Memory B cell (primary cell): ENCODE results near the gene CYP27A1.
"Not testable (repeated sequence)": the region's sequence is repeated elsewhere in the genome, so short reads cannot be mapped to it uniquely, and the experiment has no call there.

Experiments used
- ATAC-seq: fragments of 150-1000 bp; cut with Tn5 transposase; 2 replicates; pipeline ENCODE4 v1.10.0; 2021; ENCODE audit warnings: low read depth, mild to moderate bottlenecking, moderate library complexity
- DNase-seq, 2 donors: peaks; one replicate each; pipeline ENCODE4 v3.0.0; 2022; ENCODE audit warnings: low spot score in 2 of 2
- H3K27ac Mint-ChIP-seq: one replicate; pipeline ENCODE4 v1.8.0; 2022; ENCODE audit warnings: mild to moderate bottlenecking, moderate library complexity, mixed read lengths
- H3K27me3 Mint-ChIP-seq: one replicate; pipeline ENCODE4 v1.8.0; 2022; ENCODE audit warnings: mixed read lengths
- H3K36me3 Mint-ChIP-seq: one replicate; pipeline ENCODE4 v1.8.0; 2022; ENCODE audit warnings: mild to moderate bottlenecking, mixed read lengths
- H3K4me1 Mint-ChIP-seq: one replicate; pipeline ENCODE4 v1.8.0; 2022; ENCODE audit warnings: mixed read lengths
- H3K4me3 Mint-ChIP-seq: one replicate; pipeline ENCODE4 v1.8.0; 2022; ENCODE audit warnings: mild to moderate bottlenecking, moderate library complexity, mixed read lengths
- H3K9me3 Mint-ChIP-seq: one replicate; pipeline ENCODE4 v1.8.0; 2022; ENCODE audit warnings: mixed read lengths

Gene CYP27A1

DNA sequence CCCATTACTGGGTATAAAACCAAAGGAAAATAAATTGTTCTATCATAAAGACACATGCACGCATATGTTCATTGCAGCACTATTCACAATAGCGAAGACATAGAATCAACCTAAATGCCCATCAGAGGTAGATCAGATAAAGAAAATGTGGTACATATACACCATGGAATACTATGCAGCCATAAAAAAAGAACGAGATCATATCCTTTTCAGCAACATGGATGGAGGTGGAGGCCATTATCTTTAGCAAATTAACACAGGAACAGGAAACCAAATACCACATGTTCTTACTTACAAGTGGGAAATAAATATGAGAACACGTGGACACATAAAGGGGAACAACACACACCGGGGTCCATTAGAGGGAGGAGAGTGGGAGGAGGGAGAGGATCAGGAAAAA, 62.4 kb downstream of the CYP27A1 start:
- not testable (repeated sequence) for DNase-seq, H3K4me3 Mint-ChIP-seq, H3K4me1 Mint-ChIP-seq, H3K9me3 Mint-ChIP-seq, H3K36me3 Mint-ChIP-seq, H3K27ac Mint-ChIP-seq, H3K27me3 Mint-ChIP-seq, ATAC-seq

DNA sequence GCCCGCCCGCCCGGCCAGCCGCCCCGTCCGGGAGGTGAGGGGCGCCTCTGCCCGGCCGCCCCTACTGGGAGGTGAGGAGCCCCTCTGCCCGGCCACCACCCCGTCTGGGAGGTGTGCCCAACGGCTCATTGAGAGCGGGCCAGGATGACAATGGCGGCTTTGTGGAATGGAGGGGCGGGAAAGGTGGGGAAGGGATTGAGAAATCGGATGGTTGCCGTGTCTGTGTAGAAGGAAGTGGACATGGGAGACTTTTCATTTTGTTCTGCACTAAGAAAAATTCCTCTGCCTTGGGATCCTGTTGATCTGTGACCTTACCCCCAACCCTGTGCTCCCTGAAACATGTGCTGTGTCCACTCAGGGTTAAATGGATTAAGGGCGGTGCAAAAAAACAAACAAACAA, 65.0 kb downstream of the CYP27A1 start:
- not testable (repeated sequence) for ATAC-seq, H3K36me3 Mint-ChIP-seq, H3K4me3 Mint-ChIP-seq, DNase-seq, H3K27ac Mint-ChIP-seq, H3K9me3 Mint-ChIP-seq, H3K4me1 Mint-ChIP-seq
- peaks cover 18% of the 10 kb centered on the region for H3K27me3 Mint-ChIP-seq

DNA sequence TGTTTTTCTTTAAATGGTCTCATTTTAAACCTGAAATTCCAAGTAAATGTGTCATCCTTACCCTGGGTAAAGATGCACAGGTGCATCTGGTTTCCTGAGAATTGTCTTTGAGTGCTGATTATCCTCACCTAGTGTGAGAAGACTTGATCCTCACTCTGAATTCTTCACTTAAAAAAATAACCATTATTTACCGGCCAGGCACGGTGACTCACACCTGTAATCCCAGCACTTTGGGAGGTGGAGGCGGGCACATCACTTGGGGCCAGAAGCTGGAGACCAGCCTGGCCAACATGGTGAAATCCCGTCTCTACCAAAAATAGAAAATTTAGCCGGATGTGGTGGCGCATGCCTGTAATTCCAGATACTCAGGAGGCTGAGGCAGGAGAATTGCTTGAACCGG, 67.8 kb downstream of the CYP27A1 start:
- H3K36me3 Mint-ChIP-seq: no peaks in the 10 kb centered on the region
- H3K27ac Mint-ChIP-seq: no peak overlapping the region
- DNase-seq: no peak
- H3K4me3 Mint-ChIP-seq: no peak overlapping the region
- peaks cover 7% of the 10 kb centered on the region for H3K4me1 Mint-ChIP-seq
- no peak for ATAC-seq
- no peaks in the 10 kb centered on the region for H3K9me3 Mint-ChIP-seq
- H3K27me3 Mint-ChIP-seq: peaks cover 26% of the 10 kb centered on the region

DNA sequence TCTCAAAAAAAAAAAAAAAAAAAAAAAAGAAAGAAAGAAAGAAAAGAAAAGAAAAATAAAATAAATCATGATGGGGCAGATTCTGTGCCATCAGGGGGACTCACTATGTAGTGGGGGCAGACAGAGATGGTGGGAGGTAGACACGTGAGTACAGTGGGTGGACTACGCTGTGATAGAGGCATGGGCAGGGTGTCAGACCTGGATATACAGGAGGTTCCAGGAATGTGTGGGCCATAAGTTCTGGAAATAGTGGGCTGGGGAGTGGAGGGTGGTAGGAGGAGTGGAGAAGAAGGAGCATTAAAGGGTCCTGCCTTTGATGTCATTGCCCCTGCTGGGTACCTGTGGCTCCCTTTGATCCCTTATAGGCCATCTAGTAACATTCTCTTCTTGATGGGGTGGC, 68.8 kb downstream of the CYP27A1 start:
- H3K4me1 Mint-ChIP-seq: peaks cover 7% of the 10 kb centered on the region
- no peak for DNase-seq
- H3K36me3 Mint-ChIP-seq: no peaks in the 10 kb centered on the region
- ATAC-seq: no peak
- no peak overlapping the region for H3K27ac Mint-ChIP-seq
- no peak overlapping the region for H3K4me3 Mint-ChIP-seq
- peaks cover 34% of the 10 kb centered on the region for H3K27me3 Mint-ChIP-seq
- no peaks in the 10 kb centered on the region for H3K9me3 Mint-ChIP-seq

DNA sequence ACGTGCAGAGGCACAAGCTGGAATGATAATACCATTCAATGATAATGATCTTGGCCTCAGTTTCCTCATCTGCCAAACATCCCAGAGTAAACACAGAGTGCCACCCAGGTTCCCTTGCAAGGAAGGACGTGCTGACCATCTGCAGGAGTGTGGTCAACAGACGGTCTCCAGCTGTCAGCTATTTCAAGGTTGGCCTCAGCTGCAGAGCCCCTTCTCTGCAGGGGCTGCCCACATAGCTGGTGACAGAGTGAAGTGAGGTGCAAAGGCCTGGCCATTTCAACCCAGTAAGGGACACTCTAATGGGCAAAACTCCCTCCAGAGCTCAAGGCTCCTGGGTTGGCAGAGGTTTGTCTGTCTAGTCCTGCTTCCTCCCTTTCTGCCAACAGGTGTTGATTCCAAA, 69.3 kb downstream of the CYP27A1 start:
- Mint-ChIP-seq H3K9me3 (no peaks in the 10 kb centered on the region), H3K27ac (no peak overlapping the region), H3K27me3 (peaks cover 38% of the 10 kb centered on the region), H3K4me3 (no peak overlapping the region), H3K4me1 (peaks cover 7% of the 10 kb centered on the region), H3K36me3 (no peaks in the 10 kb centered on the region)
- DNase-seq (no peak), ATAC-seq (no peak)

DNA sequence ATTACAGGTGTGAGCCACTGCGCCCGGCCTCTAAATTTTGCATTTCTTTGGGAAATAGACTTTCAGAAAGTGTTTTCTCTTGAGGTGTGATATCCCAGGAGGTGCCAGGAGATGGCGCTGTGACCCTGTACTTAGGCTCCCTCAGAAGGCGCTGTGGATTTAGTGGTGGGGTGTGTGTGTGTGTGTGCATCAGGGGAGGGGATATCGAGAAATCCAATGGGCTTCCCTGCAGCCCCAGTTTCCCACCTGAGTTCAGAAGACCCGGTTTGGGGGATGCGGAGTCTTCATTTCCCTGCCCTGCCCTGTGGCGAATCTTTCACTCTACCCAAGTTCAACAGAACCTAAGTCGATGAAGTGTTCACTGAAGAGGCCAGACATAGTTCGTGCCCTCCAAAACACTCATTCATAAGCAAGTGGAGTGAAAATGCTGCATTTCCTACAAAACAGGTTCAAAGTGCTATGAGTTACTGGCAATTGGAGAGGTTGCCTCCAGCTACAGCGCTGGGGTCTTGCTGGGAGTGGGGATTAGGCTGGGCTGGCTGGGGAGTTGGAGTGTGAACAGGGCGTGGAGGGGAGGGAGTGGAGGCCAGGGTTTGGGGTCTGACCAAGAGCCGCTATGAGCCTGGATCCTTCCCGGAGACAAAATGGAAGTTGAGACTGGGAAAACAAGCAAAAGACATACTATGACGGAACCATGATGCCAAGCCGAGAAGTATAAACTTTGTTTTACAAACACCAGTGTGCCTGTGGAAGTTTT, 71.1 kb downstream of the CYP27A1 start:
- ATAC-seq (peak; percentile 83), DNase-seq (peak; percentile 69)
- peaks cover 49% of the 10 kb centered on the region for H3K27me3 Mint-ChIP-seq
- H3K27ac Mint-ChIP-seq: peak overlapping the region; percentile 12
- H3K36me3 Mint-ChIP-seq: no peaks in the 10 kb centered on the region
- H3K4me3 Mint-ChIP-seq: no peak overlapping the region
- H3K4me1 Mint-ChIP-seq: peaks cover 4% of the 10 kb centered on the region
- H3K9me3 Mint-ChIP-seq: no peaks in the 10 kb centered on the region

DNA sequence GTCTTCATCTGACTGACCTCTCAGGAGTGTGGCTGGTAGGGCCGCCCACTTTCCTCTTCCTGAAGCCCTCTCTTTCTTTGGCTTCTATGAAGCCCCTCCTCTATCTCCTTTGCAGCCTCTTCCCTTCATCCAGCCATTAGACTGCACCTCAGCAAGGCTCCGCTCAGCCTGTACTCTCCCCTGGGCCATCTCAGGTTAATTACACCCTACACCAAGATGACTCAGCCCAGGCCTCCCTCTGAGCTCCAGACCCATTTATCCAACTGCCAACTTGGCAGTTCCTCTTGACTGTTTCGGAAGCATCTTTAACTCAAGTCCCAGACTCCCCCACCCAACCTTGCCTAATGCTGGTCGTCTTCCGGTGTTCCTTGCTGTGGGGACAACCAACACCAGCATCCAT, 71.8 kb downstream of the CYP27A1 start:
- Mint-ChIP-seq H3K4me1 (peaks cover 4% of the 10 kb centered on the region), H3K4me3 (no peak overlapping the region), H3K27me3 (peaks cover 52% of the 10 kb centered on the region), H3K36me3 (no peaks in the 10 kb centered on the region), H3K27ac (no peak overlapping the region), H3K9me3 (no peaks in the 10 kb centered on the region)
- ATAC-seq (no peak), DNase-seq (no peak)

DNA sequence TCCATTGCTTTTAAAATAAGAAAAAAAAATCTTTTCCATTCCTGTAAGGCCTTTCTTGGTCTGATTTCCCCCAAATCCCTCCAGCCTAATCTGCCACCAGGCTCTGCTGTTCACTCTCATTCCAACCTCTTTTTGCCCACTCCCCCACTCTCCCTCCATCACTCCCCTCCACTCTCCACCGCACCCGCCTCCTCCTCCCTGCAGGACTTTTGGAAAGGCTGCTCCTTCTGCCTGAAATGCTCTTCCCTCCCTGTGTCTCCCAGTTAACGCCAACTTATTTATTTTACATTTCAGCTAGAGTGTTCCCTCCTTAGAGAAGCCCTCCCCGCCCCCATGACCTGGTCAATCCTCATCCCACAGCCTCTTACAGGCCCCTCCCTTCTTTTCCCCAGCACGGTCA, 72.9 kb downstream of the CYP27A1 start:
- no peaks in the 10 kb centered on the region for H3K9me3 Mint-ChIP-seq
- H3K27ac Mint-ChIP-seq: no peak overlapping the region
- ATAC-seq (no peak), DNase-seq (no peak)
- H3K27me3 Mint-ChIP-seq: peaks cover 52% of the 10 kb centered on the region
- H3K36me3 Mint-ChIP-seq: no peaks in the 10 kb centered on the region
- H3K4me3 Mint-ChIP-seq: no peak overlapping the region
- peaks cover 4% of the 10 kb centered on the region for H3K4me1 Mint-ChIP-seq

DNA sequence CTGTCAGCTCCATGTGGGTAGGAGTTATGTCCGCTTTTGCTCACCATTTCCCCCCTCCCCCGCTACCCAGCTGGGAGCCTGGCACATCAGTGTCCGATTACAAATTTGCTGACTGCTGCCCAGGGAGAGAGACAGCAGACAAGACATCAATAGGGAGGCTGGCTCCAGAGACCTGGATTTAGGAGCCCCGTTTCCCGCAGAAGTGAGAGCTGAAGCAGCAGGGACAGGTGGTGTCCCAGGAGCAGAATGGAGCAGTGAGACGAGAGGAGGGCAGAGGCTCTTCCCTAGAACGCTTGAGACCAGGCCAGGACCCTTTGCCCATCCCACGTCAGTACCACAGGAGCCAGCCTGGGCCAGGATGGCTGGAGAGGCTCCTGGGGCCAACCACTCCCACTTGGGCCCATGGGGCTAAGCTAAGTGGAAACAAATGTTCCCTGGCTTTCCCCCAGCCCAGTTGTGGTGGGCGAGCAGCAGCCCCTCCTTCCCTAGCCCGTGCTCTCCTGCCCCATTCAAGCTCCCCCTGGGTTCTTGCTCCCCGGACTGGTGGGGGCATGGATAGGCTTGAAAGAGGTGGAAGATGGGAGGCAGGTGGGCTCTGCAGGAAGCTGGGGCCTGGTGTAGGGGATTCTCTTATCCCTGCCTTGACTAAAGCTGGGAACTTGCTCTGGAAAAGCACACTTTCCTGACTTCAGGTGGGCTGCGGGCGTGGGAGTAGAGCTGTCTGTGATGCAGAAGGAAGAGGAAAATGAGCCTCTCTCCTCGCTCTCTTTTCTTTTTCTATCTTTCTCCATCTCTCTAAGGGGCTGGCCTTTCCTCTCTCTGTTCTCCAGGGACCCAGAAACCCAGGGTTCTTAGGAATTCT, 73.6 kb downstream of the CYP27A1 start:
- H3K27ac Mint-ChIP-seq: no peak overlapping the region
- no peak overlapping the region for H3K4me3 Mint-ChIP-seq
- DNase-seq: no peak
- peaks cover 52% of the 10 kb centered on the region for H3K27me3 Mint-ChIP-seq
- no peaks in the 10 kb centered on the region for H3K36me3 Mint-ChIP-seq
- no peaks in the 10 kb centered on the region for H3K9me3 Mint-ChIP-seq
- ATAC-seq: no peak
- peaks cover 10% of the 10 kb centered on the region for H3K4me1 Mint-ChIP-seq

DNA sequence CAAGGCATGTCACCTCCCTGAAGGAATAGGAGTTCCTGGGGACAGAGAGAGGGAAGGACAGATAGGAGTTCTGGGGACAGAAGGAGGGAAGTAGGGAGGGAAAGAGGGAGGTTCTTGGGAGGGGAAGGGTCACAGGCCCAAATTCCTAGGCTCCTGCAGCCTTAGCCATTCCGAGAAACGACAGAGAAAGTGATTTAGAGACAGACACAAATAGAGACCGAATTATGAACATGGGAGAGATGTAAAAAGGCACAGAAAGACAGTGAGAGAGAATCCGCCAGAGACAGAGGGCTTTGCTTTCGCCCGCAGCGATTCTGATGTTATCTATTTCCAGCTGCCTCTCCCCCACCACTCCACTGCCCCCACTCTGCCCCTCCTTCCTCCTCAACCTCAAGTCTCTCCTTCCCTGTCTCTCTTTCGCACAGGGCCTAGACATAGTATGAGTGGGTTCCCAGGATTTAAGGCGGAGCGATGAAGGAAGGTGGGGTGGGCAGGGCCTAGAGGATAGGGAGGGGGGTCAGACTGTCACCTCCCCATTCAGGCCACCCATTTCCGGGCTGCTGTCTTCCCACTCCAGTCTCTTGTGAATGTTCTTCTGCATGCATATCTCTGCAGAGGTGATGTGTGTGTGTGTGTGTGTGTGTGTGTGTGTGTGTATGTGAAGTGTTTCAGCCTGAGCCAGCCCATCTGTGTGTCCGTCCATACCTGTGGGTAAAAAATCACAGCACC, 74.4 kb downstream of the CYP27A1 start:
- H3K4me3 Mint-ChIP-seq: no peak overlapping the region
- no peaks in the 10 kb centered on the region for H3K9me3 Mint-ChIP-seq
- DNase-seq (no peak), ATAC-seq (no peak)
- H3K36me3 Mint-ChIP-seq: no peaks in the 10 kb centered on the region
- H3K4me1 Mint-ChIP-seq: peaks cover 13% of the 10 kb centered on the region
- H3K27ac Mint-ChIP-seq: no peak overlapping the region
- H3K27me3 Mint-ChIP-seq: peaks cover 47% of the 10 kb centered on the region

DNA sequence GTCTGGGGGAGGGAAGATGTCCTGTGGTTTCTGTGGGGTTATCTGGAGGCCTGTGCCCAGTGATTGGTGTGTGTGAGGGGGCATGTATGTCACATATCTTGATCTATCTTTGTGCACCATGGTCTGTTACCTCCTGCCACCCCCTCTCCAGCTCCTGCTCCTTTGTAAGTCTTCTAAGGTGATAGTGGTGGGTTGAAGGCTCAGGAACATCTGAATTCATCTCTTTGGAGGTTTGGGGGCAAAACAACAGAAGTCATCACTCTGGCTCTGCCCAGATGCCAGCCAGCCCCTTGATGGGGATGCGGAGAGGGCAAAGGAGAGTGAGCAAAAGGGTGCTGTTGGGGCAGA, 74.9 kb downstream of the CYP27A1 start:
- ATAC-seq: no peak
- no peaks in the 10 kb centered on the region for H3K9me3 Mint-ChIP-seq
- H3K4me1 Mint-ChIP-seq: peaks cover 16% of the 10 kb centered on the region
- no peak overlapping the region for H3K27ac Mint-ChIP-seq
- no peaks in the 10 kb centered on the region for H3K36me3 Mint-ChIP-seq
- DNase-seq: no peak
- peaks cover 50% of the 10 kb centered on the region for H3K27me3 Mint-ChIP-seq
- H3K4me3 Mint-ChIP-seq: no peak overlapping the region

DNA sequence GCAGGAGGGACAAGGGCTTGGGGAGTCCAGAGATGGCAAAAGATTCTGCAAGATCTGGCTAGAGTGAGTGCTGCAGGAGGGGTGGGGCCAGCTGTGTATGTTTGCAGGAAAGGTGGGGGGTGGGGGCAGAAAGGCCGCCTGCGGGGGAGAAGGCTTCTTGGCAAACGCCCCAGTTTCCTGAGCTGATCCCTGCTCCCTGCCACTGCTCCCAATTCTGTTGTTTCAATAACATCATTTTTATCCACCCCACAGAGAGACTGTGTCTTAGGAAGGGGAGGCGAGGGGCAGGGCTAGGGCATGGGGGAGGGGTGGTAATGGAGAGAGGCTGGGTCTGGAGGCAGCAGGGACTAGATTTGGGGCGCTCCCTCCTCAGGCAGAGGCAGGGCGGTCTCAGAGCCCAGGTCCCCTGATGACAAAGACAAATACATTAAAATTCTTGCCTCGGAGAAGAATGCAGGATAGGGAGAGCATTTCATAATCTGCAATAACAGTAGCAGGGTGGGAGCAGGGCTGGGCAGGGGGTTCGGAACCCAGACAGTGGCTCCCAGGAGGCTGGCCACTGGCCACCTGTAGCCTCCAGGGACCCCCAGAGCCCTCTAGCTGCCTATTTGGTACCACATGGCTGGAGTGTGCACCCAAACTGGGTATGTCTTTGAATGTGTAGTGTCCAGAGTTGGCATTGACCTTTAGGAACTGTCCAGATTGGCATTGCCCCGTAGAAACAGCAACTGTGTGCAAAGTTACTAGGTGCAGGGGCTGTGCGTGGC, 75.6 kb downstream of the CYP27A1 start:
- Mint-ChIP-seq H3K9me3 (no peaks in the 10 kb centered on the region), H3K4me1 (peaks cover 16% of the 10 kb centered on the region), H3K36me3 (no peaks in the 10 kb centered on the region), H3K27ac (no peak overlapping the region), H3K4me3 (no peak overlapping the region), H3K27me3 (peaks cover 51% of the 10 kb centered on the region)
- ATAC-seq (no peak), DNase-seq (no peak)

DNA sequence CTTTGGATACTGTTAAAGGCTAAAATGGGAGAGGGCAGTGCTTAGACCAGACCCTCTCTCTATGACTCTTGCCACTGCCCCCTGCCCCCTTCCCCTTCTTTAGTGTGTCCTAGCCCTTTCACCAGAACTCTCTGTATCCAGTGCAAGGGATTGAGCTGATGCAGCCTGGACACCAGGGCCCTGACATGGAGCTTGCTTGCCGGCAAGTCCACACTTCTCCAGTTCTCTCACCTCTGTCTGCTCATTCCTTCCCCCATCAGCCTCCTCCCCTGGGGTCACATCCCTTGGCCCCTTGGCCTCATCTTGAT, 76.1 kb downstream of the CYP27A1 start:
- no peaks in the 10 kb centered on the region for H3K36me3 Mint-ChIP-seq
- no peaks in the 10 kb centered on the region for H3K9me3 Mint-ChIP-seq
- no peak for ATAC-seq
- H3K27me3 Mint-ChIP-seq: peaks cover 53% of the 10 kb centered on the region
- DNase-seq: no peak
- H3K4me3 Mint-ChIP-seq: no peak overlapping the region
- H3K27ac Mint-ChIP-seq: no peak overlapping the region
- H3K4me1 Mint-ChIP-seq: peaks cover 15% of the 10 kb centered on the region
